Testis (tissue), 3 donors: Measurements from ENCODE around the gene DPP6. TPM values are rescaled to one million over a fixed set of nuclear protein-coding genes. Genes with fewer than 3 reads are reported as not detected.

ENCODE experiments used
- DNase-seq: peaks from one replicate; pipeline ENCODE4 v3.0.0-alpha.2; 2019
- H3K27ac ChIP-seq, 2 donors: fragments of 200-600 bp; sonication (generic); one replicate each; pipeline ENCODE4 v1.5.1; 2019
- H3K27me3 ChIP-seq: fragments of 200-600 bp; sonication (generic); one replicate; pipeline ENCODE4 v1.5.1; 2019
- H3K36me3 ChIP-seq: fragments of 200-600 bp; sonication (generic); one replicate; pipeline ENCODE4 v1.5.1; 2017; ENCODE audit warnings: low read depth; ENCODE audit errors: missing control alignments
- H3K4me1 ChIP-seq: fragments of 200-600 bp; sonication (generic); one replicate; pipeline ENCODE4 v1.5.1; 2019
- H3K4me3 ChIP-seq, 2 donors: fragments of 200-600 bp; sonication (generic); one replicate each; pipeline ENCODE4 v1.5.1; 2017 to 2019
- H3K9me3 ChIP-seq: fragments of 200-600 bp; sonication (generic); one replicate; pipeline ENCODE4 v1.5.1; 2017
- CTCF ChIP-seq, 3 experiments: fragments of 450-650 bp in 2 of 3; fragments of 200-600 bp in 1 of 3; sonication (generic) in 1 of 3; IDR thresholded peaks; one replicate each; pipeline ENCODE4 v1.5.1; 2016 to 2019; ENCODE audit warnings: antibody characterized with exemption in 3 of 3, mild to moderate bottlenecking in 2 of 3, moderate library complexity in 1 of 3
- POLR2A ChIP-seq: fragments of 450-650 bp; IDR thresholded peaks from one replicate; pipeline ENCODE4 v1.6.1; 2017; ENCODE audit warnings: antibody characterized with exemption, mild to moderate bottlenecking, moderate library complexity
- WGBS, 2 donors: methylation state at CpG; one replicate each; pipeline ENCODE4 v1.1.5; 2018; 5-methylcytosine and 5-hydroxymethylcytosine counted together
- intact Hi-C: fragments of 100-400 bp; cut with DNase I; formaldehyde crosslinking; loops from one replicate; pipeline ENCODE4 v1.15.1; 2023; ENCODE audit warnings: low total_unique reads
- polyA plus RNA-seq: library from polyadenylated mRNA; stranded (reverse); fragments of 350-450 nt; fragmentation: Illumina TruSeq; extraction: RNeasy Lipid Tissue Mini Kit (QIAGEN cat#74804); gene quantifications from one replicate; pipeline ENCODE4 v1.2.3, GENCODE V29; 2014; ENCODE audit warnings: low read depth, low replicate concordance; ENCODE audit not compliant: insufficient read depth
- total RNA-seq, 2 donors: library from RNA; depleted of rRNA; stranded (reverse); fragments of >200 nt; gene quantifications; one replicate each; pipeline ENCODE4 v1.2.3, GENCODE V29; 2016

The DPP6 gene
- total and polyA plus RNA-seq, 3 donors from 2014 or later: 26.0 to 78.3 (median 52.8) TPM

GRCh38 chr7:154910977-154911376 is 858.8 kb downstream of the DPP6 start:
- intact Hi-C loops: no loop called here
- WGBS, 2 donors: 94 to 100% methylated on average over 4 of the region's 4 CpGs
- Histone ChIP-seq H3K27ac (no peak overlapping the region), H3K4me1 (no peaks in the 10 kb centered on the region), H3K27me3 (no peaks in the 10 kb centered on the region), H3K36me3 (no peaks in the 10 kb centered on the region), H3K4me3 (no peak overlapping the region), H3K9me3 (no peaks in the 10 kb centered on the region)
- no peak for DNase-seq
- TF ChIP-seq CTCF (IDR thresholded peaks at IDR 0.05): no peak
- TF ChIP-seq POLR2A: no peak

GRCh38 chr7:154911411-154911810 is 859.2 kb downstream of the DPP6 start:
- no peak for DNase-seq
- Histone ChIP-seq H3K9me3 (no peaks in the 10 kb centered on the region), H3K4me3 (no peak overlapping the region), H3K36me3 (no peaks in the 10 kb centered on the region), H3K27ac (no peak overlapping the region), H3K4me1 (no peaks in the 10 kb centered on the region), H3K27me3 (no peaks in the 10 kb centered on the region)
- intact Hi-C loops: no loop called here
- TF ChIP-seq POLR2A (no peak), CTCF (IDR thresholded peaks at IDR 0.05) (no peak)
- WGBS, 2 donors: 61 to 90% methylated on average over 2 of the region's 2 CpGs

- Histone ChIP-seq H3K27me3 (no peaks in the 10 kb centered on the region), H3K4me1 (no peaks in the 10 kb centered on the region), H3K9me3 (no peaks in the 10 kb centered on the region), H3K36me3 (no peaks in the 10 kb centered on the region), H3K27ac (no peak overlapping the region), H3K4me3 (no peak overlapping the region)
- intact Hi-C loops: no loop called here
- no peak for TF ChIP-seq POLR2A
- TF ChIP-seq CTCF (IDR thresholded peaks at IDR 0.05): no peak
- WGBS, 2 donors: 86 to 94% methylated on average over 6 of the region's 6 CpGs
- DNase-seq: no peak
These were observed 859.8 kb downstream of the DPP6 start for GRCh38 chr7:154911862-154912455.

GRCh38 chr7:154912871-154913637 is 860.9 kb downstream of the DPP6 start:
- TF ChIP-seq CTCF (IDR thresholded peaks at IDR 0.05) (no peak), POLR2A (no peak)
- Histone ChIP-seq H3K9me3 (no peaks in the 10 kb centered on the region), H3K27ac (no peak overlapping the region), H3K27me3 (no peaks in the 10 kb centered on the region), H3K4me3 (no peak overlapping the region), H3K4me1 (no peaks in the 10 kb centered on the region), H3K36me3 (no peaks in the 10 kb centered on the region)
- 48 to 63% methylated on average over 22 of the region's 22 CpGs for WGBS, 2 donors
- intact Hi-C loops: no loop called here
- peak; percentile 9 for DNase-seq
